ENCODE data around the gene ZNF606. TPM values are rescaled to one million over a fixed set of nuclear protein-coding genes. Genes with fewer than 3 reads are reported as not detected.

ZNF606 gene
- 10.0 and 11.5 TPM in 2 replicates for total RNA-seq

GRCh38 chr19:58002384-58003173 is at the start of gene ZNF606:
Gene ZNF606, minus strand, starts transcription at chr19:58002820. Its CDS starts 1,501 bp downstream, at chr19:58001319.
- intact Hi-C loops (cut with micrococcal nuclease) = loop anchor here (1.0 to 10.0 kb wide), 7 partner anchors 55 to 567 kb away; partner anchors contain the start of genes ZNF256, ZNF329, ZNF417 and ZNF419

DNA sequence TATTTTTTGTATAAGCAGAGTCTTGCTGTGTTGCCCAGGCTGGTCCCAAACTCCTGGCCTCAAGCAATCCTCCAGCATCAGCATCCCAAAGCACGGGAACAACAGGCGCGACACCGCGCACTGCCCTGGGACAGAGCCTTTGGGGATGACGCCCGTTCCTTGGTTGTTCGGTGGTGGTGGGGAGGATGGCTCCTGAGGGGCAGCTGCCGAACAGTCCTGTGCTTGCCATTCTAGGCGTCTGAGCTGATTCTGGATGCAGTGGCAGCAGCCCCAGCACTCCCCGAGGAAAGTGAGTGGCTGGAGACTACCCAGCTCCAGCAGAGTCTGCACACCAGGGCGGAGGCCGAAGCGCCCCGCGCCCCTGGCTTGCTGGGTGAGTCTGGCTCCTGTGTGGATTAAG is 49.6 kb upstream of the ZNF606 start:
- intact Hi-C loops (cut with micrococcal nuclease) = no loop called here

DNA sequence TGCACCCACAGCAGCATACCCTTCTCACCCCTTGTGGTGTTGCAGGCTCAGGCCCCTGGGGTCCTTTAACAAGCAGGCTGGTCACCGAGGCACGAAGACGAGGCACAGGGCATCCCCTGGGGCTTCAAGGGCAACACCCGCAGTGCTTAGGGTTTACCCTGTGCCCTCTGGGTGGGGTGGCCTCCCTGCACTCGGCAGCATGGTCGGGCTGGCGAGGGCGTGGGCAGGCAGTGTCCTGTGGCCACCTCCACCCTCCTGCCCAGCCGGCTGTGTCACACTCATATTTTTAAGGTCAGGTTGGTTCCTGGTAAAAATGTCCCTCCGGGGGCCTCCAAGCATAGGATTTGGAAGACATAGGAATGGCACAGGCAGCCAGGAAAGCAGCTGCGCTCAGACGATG is 45.1 kb upstream of the ZNF606 start:
- intact Hi-C loops (cut with micrococcal nuclease) = no loop called here

- intact Hi-C loops (cut with micrococcal nuclease) = no loop called here
These were observed 44.2 kb upstream of the ZNF606 start for GRCh38 chr19:58046856-58047255.

GRCh38 chr19:58045411-58046050 is 42.9 kb upstream of the ZNF606 start:
- intact Hi-C loops (cut with micrococcal nuclease) = no loop called here

GRCh38 chr19:58044886-58045285 is 42.3 kb upstream of the ZNF606 start:
- intact Hi-C loops (cut with micrococcal nuclease) = no loop called here

DNA sequence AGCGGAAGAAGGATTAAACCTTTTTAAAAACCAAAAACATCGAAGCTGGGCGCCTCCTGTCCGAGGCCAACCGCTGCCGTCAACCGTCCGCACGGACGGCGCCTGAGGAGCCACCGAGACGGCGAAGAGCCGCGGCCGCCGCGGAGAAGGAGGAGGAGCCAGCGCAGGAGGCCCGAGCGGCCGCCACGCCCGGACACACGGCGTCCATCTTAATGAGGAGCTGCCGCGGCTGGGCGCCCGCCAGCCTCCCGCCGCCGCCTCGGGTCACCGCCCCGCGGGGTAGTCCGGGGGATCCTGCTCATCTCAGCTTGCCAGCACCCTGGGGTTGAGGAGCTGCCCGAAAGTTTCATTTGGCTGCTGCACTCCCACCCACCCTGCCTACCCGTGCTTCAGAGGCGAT is 41.8 kb upstream of the ZNF606 start:
- intact Hi-C loops (cut with micrococcal nuclease) = no loop called here

- intact Hi-C loops (cut with micrococcal nuclease) = no loop called here
These were observed 40.1 kb upstream of the ZNF606 start for GRCh38 chr19:58042495-58043340.

- intact Hi-C loops (cut with micrococcal nuclease) = no loop called here
These were observed 38.3 kb upstream of the ZNF606 start for GRCh38 chr19:58040751-58041525.

DNA sequence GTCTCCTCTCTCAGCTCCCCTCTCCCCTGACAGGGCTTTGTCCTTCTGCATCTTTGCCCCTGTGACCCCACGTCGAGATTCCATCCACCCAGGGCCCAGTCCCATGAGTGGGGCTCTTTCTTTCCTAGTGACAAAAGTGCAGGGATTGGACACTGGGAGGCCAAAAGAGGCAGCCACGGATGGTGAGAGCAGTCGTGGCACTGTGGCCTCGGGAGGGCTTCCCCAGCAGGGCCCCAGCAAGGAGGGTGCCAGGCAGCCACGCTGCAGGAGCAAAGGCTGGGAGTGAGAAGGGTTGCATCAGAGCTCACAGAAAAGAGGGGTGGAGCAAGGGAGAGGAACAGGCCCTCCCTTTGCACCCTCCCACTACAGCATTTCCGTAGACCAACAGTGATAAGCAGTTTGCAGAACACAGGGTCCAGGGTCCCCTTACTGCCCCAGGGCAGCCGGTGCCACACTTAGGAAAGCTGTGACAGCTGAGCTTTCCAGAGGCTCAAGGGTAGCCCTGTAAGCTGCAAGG is 36.1 kb upstream of the ZNF606 start:
- intact Hi-C loops (cut with micrococcal nuclease) = no loop called here

- intact Hi-C loops (cut with micrococcal nuclease) = no loop called here
These were observed 35.5 kb upstream of the ZNF606 start for GRCh38 chr19:58037927-58038687.

- intact Hi-C loops (cut with micrococcal nuclease) = no loop called here
These were observed 33.2 kb upstream of the ZNF606 start for GRCh38 chr19:58035863-58036262.

DNA sequence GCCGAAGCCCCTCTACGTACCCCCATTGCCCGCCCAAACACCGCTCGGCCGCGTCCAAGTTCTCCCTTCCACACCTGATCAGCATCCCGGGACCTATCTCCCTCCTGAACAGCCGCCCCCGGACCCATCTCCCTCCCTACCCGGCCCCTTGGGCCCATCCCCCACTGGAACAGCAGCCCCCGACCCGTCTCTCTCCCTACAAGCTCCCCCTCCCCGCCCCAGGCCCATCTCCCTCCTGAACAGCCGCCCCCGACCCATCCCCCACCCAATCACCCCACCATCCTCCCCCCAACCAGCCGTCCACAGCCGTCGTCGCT is 31.8 kb upstream of the ZNF606 start:
- intact Hi-C loops (cut with micrococcal nuclease) = no loop called here

GRCh38 chr19:58033741-58034476 is 31.3 kb upstream of the ZNF606 start, which contains the start of gene ZSCAN1:
Gene ZSCAN1, plus strand, starts transcription at chr19:58034025. Its CDS starts 3,812 bp downstream, at chr19:58037837.
- intact Hi-C loops (cut with micrococcal nuclease) = no loop called here

GRCh38 chr19:58024661-58025060 is 22.0 kb upstream of the ZNF606 start:
- intact Hi-C loops (cut with micrococcal nuclease) = no loop called here

DNA sequence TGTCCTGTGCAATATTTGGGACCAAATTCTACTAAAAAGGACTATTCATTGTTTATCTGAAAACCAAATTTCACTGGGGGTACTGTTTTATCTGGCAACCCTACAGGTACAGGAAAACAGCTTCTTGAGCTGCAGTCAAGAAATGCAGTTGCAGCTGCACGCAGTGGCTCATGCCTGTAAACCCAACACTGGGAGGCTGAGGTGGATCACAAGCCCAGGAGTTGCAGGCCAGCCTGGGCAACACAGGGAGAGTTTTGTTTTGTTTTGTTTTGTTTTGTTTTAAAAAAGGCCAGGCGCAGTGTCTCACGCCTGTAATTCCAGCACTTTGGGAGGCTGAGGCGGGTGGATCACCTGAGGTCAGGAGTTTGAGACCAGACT is 19.7 kb upstream of the ZNF606 start:
- intact Hi-C loops (cut with micrococcal nuclease) = no loop called here

- intact Hi-C loops (cut with micrococcal nuclease) = no loop called here
These were observed 19.1 kb upstream of the ZNF606 start for GRCh38 chr19:58021541-58022282.

- intact Hi-C loops (cut with micrococcal nuclease) = no loop called here
These were observed 17.5 kb upstream of the ZNF606 start for GRCh38 chr19:58020129-58020528.

- intact Hi-C loops (cut with micrococcal nuclease) = no loop called here
These were observed 11.5 kb upstream of the ZNF606 start for GRCh38 chr19:58014141-58014540.

Measured in T-helper 2 cell treated with Interferon-gamma antibody and Interleukin-4, amounts not matched to agents 100 ng/mL and 5 ng/mL, for 36 hours (primary cell).